Activated T-helper 1 cell treated with Interleukin-2 at 50 U/mL for 16 hours (primary cell): Measurements from ENCODE around the gene PRC1.

ENCODE experiments used
- DNase-seq: peaks from one replicate; pipeline ENCODE4 v3.0.0-alpha.2; 2020; ENCODE audit warnings: low read depth

PRC1 gene

DNA sequence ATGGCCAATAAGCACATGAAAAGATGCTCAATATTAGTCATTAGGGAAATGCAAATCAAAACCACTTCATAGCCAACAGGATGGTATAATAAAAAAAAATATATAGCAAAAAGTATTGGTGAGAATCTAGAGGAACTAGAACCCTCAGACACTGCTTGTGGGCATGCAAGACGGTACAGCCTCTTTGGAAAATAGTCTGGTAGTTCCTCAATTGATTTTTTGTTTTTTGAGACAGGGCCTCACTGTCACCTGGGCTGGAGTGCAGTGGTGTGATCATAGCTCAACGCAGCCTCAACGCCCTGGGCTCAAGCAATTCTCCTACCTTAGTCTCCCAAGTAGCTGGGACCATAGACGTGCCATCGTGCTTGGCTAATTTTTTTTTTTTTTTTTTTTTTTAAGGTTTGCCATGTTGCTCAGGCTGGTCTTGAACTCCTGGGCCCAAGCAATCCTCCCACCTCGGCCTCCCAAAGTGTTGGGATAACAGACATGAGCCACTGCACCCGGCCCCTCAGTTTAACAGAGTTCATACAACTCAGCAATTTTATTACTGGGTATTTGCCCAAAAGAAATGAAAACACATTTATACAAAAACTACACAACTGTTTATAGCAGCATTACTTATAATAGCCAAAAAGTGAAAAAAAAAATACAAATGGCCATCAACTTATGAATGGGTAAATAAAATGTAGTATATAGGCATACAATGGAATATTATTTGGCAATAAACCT is 5.1 kb downstream of the PRC1 start:
- no peak for DNase-seq

DNA sequence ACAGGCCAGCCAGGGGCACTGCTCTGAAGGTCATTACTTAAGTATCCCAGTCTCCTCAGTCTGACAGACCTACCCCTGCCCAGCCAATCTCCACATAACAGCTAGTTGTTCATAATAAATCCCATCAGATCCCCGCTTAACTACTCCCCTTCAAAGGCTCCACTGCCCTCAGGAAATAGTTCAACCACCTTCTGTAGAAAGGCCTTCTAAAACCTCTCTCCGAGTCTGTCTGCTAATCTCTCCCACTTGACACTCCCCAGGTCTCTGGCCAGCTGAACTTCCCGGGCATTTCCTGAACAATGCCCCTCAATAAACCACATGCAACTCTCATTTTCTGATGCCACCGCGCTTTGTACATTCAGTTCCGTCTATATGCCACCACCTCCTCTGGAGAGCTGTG is 6.0 kb downstream of the PRC1 start:
- DNase-seq, result no peak

DNA sequence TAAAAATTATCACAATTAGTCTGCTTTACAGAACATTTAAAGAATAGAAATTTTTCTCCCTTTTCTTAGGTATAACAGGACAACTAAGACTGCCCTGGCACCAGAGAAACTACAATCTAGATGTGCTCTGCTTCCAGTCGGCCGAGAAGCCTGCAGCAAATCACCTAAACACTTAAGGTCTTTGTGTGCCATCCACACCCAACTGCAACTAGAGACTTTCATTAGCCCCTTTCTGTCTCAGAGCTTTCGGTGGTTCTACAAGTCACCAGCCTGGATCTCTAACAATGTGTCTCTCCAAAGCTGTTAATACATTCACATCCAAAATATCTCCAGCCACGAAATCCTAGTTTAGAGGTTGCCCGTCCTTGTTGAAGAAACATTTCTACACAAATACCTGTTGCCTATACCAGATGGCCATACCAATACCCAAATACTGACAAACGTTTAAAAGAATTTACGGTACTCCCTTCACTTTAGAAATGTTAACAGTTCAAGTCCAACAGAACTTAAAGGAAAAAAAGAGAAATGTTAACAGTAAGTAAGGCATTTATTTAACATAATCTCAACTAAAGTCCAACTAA is 6.7 kb downstream of the PRC1 start:
- no peak for DNase-seq

DNA sequence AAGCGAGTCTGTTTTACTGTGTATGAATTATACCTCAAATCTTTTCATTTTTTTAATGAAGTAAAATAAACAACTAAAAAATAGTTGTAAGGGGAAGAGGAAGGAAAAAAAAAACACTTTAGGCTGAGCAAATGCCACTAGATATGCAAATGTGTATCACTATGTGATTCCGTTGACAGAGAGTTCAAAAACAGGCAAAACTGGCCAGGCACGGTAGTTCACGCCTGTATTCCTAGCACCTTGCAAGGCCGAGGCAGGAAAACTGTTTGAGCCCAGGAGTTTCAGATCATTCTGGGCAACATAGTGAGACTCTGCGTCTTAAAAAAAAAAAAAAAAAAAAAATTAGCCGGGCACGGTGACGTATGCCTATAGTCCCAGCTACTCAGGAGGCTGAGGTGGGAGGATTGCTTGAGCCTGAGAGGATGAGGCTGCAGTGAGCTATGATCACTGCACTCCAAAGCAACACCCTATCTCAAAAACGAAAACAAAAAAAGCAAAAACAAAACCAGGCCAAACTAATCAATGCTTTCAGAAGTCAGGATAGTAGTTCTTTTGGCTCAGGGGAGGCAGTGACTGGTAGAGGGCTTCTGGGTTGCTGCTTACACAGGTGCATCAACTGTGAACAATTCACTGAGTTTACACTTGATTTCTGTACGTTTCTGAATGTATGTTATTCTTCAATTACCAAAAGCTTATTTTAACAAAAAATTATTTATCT is 7.4 kb downstream of the PRC1 start:
- DNase-seq, result no peak

DNA sequence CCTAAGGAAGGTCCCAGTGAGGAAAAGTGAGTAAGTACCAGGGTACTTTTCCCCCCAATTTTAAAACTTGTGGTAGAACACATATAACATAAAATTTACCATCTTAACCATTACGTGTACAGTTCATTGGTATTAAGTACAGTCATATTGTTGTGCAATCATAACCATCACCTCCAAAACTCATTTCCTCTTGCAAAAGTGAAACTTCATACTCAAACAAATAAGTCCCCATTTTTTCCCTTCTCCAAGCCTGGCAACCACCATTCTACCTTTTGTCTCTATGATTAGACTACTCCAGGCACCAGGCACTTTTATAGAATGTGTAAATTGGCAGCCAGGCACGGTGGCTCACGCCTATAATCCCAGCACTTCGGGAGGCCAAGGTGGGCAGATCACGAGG is 12.2 kb downstream of the PRC1 start:
- no peak for DNase-seq

DNA sequence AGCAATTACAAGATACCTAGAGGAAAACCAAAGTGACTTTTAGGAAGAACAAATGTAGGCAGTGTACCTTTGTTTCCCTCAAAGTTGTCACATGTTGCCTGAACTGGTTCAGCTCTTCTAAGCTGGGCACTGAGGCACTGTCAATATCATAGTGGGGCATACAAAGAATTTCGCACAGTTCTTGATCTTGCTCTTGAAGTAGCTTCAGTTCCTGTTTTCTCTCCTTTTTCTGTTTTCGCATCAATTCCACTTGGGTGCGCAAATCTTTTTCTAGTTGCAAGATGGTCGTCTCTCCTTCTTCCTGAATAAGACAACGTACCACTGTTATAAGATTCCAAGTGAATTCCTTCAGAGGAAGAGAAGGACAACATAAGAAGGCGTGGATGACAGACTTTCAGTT is 12.7 kb downstream of the PRC1 start:
- DNase-seq, result no peak

DNA sequence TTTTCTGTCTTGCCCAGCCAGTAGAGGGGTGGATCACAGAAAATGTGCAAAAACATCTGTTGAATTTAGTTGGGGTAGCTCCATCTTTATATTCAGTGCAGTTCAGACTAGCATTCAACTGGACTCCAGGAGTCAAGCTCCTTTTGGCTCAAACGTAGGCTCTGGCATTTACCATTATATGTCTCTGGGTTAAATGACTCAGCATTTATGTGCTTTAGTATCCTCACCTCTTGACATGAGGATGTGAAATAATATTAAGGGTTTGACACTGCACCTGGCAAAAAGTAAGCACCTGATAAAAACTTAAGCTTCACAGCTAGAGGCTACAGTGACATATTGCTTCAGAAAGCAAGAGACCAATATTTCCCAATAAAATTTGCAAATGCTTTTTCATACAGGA is 14.8 kb downstream of the PRC1 start:
- no peak for DNase-seq

DNA sequence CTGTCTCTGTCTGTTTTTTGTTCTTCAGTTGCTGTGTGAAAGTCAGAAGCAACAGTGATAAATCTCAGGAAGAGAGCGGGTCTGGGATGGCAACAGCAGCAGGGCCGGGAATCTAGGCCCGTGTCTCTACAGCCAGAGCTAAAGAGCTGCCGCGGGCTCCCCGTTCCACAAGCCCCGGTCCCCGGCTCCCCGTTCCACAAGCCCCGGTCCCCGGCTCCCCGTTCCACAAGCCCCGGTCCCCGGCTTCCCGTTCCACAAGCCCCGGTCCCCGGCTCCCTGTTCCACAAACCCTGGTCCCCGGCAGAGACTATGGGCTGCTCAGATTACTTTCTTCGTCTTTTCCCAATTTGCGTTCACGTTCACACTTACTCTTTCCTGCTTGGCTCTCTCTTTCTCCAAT is 20.1 kb downstream of the PRC1 start:
- no peak for DNase-seq

DNA sequence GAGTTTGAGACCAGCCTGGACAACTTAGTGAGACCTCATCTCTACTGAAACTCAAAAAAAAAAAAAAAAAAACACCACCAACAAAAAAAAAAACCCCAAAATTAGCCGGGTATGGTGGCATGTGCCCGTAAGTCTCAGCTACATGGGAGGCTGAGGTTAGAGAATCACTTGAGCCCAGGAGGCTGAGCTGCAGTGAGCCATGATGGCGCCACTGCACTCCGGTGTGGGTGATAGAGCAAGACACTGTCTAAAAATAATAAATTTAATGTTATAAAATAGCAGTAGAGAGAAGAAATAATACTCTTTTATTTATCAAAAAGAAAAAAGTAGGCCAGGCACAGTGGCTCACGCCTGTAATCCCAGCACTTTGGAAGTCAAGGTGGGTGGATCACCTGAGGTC is 22.2 kb downstream of the PRC1 start:
- DNase-seq, result no peak

DNA sequence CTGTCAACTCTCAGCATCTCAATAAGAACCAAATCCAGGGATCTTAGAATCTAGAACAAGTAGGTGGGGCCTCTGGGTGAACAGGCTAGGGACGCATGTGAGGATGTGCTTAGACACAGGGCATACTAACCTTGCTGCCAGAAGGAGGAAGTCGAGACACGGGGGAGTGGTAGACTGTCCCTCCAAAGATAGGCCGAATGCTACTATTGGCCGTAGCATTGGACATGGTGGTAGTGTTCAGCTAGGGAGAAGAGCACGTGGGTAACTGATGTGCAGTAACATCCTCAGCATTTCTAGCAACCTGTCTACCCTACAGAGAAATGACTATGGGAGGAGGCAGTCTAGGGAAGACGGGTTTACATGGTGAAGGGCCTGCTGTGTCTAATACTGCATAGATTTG is 24.1 kb downstream of the PRC1 start:
- DNase-seq, result no peak

DNA sequence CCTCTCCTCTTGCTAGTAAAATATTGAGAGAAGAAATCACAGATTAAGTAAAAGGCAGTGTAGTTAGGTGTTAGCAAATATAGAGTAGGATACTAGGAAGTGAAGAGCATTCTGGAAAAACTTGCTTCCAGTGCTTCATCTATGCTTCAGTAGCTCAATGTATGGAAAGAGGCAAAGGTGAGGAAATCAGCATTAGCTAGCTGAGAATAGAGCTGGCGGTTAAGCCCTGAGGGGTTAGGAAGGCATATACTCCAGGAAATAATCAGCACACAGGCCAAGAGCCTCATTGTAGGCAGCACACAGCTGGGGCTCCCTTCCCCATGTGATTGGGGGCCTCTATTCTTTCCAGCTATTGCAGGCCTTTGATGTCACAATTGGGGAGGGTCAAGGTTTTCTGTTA is 25.9 kb downstream of the PRC1 start:
- no peak for DNase-seq

DNA sequence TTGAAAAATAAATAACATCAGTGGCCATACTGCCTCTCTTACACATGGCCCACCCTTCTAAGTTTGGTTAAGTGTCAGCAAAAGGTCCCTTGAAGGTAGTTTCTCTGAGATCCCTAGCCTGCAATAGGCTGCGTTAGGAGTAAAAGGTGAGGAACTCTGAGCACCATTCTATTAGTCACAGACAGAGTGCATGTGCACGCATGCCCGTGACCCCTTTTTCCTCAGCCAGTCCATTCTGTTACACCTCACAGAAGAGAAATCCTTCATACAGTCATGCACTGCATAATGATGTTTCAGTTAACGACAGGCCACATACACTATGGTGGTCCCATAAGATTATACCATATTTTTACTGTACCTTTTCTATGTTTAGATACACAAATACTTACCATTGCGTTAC is 27.1 kb downstream of the PRC1 start:
- no peak for DNase-seq

DNA sequence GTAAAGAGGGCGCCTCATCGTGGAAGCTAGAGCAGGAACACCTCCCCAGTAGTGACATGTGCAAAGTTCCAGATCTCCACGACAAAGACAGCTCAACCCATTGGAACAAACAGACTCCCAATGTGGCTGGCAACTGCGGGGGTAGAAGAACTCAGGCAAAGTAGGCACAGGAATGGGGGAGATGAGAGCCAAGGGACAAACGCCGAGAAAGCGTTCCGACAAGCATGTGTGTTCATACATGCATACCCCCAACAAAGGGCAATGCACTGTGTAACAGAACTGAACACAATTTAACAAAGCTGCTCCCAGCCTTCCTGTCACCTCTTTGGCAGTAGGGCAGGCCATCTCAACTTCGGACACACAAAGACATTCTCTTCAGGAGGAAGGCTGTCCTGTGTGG is 28.1 kb downstream of the PRC1 start:
- DNase-seq, result no peak

DNA sequence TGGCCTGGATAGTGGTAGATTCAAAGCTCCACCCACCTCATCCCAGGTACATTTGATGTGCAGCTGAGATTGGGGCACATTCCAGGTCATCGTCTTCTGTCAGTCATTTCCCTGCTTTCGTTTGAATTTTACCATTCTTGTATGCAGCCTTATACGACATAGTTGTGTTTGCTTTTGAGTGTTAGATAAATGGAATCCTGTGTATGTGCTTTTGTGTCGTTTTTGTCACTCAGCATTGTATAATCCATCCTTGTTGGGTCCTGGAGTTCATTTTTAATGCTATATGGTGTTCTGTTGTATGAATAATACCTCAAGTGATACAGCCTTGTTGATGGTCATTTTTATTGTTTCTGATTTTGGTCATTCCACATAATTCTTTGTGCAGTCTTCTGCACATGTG is 32.3 kb downstream of the PRC1 start:
- no peak for DNase-seq

DNA sequence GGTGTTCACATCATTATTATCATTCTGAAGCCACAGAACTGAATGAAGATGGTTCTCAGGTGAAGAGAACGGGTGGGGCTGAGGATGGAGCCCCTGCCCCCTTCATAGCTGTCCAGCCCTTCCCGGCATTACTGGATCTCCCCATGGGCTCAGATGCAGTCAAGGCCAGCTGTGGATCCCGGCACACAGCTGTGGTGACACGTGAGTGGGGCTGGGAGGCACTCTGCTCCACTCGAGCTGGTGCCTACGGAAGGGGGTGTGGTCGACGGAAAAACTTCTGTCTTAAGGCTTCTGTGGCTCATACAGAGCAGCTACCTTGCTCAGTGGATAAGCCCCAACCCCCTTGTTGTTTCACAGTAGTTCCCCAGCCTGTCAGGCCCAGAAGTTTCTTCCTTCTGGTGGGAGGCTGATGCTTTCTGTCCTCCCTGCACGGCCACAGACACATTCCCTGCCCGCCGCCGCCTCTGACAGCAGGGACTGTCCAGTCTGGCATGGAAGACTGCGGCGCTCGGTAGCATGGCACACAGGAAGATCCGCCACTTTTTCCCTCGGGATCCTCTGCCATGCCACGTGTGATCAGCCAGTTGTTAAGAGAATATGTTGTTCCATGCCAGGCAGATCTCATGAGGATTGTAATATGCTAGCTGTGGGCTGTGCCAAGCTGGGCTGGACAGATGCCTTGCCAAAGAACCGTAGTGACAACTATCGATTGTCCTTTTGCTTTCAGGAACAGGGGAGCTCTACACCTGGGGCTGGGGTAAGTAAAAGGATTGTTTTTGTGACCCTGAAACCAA is 33.8 kb downstream of the PRC1 start:
- no peak for DNase-seq

DNA sequence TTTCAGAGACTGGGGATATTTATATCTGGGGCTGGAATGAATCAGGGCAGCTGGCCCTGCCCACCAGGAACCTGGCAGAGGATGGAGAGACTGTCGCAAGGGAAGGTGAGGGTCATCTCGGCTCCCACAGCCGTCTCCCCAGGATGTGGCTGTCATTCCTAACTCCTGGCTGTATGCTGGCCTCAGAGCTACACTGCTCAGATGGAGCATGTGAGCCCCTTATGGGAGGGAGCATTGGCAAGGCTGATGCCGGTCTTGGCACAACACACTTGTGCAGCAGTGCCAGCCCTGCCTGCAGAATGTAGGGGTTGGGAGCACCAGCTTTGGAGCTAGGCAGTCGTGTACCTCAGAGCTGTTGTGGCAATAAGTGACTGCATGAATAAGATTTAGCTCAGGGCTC is 34.4 kb downstream of the PRC1 start:
- no peak for DNase-seq

DNA sequence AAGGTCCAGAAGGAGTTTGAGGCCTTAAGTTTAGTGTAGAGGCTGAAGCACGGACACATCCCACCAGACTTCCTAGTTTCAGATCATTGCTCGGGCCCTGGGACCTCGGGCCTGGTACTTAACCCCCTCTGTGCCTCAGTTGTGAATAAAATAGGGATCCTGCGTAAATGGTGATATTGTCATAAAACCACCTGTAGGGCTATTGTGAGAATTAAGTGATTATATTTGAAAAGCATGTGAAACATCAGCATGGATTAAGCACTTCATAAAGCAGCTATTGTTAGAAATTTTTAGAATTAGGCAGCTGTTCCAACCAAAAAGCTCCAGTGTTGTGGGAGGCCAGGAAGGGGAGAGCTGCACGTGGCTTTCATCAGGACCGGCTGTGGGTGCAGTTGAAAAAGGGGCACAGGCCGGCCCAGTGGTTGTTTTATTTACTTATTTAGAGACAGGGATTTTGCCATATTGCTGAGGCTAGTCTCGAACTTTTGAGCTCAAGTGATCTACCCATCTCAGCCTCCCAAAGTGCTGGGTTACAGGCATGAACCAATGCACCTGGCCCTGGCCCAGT is 35.2 kb downstream of the PRC1 start:
- no peak for DNase-seq

DNA sequence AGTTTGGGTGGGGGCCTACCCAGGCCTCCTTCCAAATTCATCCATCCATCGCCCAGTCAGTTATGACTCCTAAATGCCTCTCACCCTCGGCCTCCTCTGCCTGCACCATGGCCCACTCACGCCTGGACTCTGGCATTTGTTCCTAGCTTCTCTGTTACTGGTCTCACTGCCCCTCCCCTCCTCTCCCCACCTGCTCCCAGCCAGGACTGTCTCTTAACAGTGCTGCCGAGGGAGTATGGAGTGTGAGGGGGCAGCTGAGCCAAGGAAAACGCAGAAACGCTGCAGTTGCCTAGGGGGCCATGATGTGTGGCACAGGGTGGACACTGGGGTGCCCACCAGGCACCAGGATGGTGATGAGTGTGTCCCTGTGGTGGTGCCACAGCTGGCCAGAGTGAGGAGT is 36.5 kb downstream of the PRC1 start:
- DNase-seq, result no peak

DNA sequence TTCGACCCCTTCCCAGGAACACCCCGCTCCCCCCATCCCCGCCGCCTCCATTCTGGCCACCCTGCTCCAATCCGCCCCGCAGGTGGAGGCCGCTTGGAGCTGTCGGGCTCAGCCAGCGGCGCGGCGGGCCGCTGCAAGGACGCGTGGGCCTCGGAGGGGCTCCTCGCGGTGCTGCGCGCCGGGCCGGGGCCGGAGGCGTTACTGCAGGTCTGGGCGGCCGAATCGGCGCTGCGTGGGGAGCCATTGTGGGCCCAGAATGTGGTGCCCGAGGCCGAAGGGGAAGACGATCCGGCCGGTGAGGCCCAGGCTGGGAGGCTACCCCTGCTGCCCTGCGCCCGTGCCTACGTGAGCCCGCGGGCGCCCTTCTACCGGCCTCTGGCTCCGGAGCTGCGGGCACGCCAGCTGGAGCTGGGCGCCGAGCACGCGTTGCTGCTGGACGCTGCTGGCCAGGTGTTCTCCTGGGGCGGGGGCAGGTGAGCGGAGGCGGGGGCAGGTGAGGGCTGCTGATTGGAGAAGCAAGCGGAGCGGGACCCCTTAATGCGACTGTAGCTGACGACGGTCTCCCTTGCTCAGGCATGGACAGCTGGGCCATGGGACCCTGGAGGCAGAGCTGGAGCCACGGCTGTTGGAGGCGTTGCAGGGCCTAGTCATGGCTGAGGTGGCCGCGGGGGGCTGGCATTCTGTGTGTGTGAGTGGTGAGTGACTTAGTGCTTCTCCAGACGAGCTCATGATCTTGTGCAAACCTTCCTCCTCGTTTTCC is 37.1 kb downstream of the PRC1 start:
- no peak for DNase-seq

DNA sequence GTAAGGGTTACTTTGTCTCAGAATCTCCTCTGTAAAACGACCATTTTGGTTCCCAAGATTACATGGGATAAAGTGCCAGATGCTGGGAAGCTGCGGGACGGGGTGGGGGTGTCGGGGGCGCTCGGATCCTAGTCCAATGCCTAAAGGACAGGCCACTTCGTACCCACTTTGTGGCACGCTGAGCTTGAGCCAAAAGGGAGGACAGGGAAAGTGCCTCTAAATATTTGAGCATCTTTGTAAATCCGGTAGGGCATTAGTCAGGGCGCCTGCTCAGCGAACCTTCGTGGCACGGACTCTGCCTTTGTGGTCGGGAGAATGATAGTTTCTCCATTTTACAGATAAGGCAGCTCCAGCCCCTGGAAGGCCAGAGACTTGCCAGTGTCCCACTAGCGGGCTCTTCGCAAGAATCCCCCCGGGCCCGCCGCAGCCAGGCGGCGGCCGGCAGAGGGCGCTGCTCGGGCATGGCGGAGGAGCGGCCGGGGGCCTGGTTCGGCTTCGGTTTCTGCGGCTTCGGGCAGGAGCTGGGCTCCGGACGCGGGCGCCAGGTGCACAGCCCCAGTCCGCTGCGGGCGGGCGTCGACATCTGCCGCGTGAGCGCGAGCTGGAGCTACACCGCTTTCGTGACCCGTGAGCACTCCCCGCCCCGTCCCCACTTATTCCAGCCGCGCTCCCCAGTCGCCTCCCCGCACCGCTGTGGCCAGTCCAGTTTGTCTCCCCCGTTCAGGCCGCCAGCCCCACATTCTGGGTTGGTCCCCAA is 37.9 kb downstream of the PRC1 start:
- DNase-seq, result peak; percentile 52
